K562 (cell line): ENCODE data around the gene ADAMTS14. TPM values are rescaled to one million over a fixed set of nuclear protein-coding genes. Genes with fewer than 3 reads are reported as not detected.

Source experiments
- CREM ChIP-seq: IDR thresholded peaks from 2 replicates; pipeline ENCODE4 v1.6.1; 2014; ENCODE audit warnings: antibody characterized with exemption, low read depth
- HSF4 ChIP-seq: fragments of 250-450 bp; sonication (Bioruptor Pico); IDR thresholded peaks from 2 replicates; pipeline ENCODE4 v2.1.2; 2022; ENCODE audit warnings: mild to moderate bottlenecking, moderate library complexity, borderline replicate concordance
- MECOM ChIP-seq: fragments of 250-450 bp; sonication (Bioruptor Pico); IDR thresholded peaks from 2 replicates; pipeline ENCODE4 v1.8.0; 2022; ENCODE audit warnings: inconsistent platforms
- MTA2 ChIP-seq: fragments of 450-650 bp; IDR thresholded peaks from 2 replicates; pipeline ENCODE4 v1.6.1; 2016; ENCODE audit warnings: low read depth
- NCOA4 ChIP-seq: fragments of 450-650 bp; IDR thresholded peaks from 2 replicates; pipeline ENCODE4 v1.6.1; 2018; ENCODE audit warnings: mild to moderate bottlenecking; ENCODE audit not compliant: partially characterized antibody
- RBFOX2 ChIP-seq: fragments of 200-400 bp; formaldehyde crosslinking; IDR thresholded peaks from 2 replicates; pipeline ENCODE4 v1.6.1; 2017; ENCODE audit warnings: low read depth, mild to moderate bottlenecking, low read length, moderate library complexity
- RBM39 ChIP-seq: fragments of 200-400 bp; formaldehyde crosslinking; optimal IDR thresholded peaks from 2 replicates; pipeline ENCODE3; 2018; ENCODE audit warnings: low read depth, low read length
- SMAD1 ChIP-seq: fragments of 150-350 bp; IDR thresholded peaks from 2 replicates; pipeline ENCODE4 v1.6.1; 2014; ENCODE audit warnings: low read length, low read depth; ENCODE audit not compliant: partially characterized antibody
- SNIP1 ChIP-seq: fragments of 450-650 bp; IDR thresholded peaks from 2 replicates; pipeline ENCODE4 v1.7.1; 2017; ENCODE audit warnings: low read depth, mild to moderate bottlenecking
- SOX6 ChIP-seq: fragments of 450-650 bp; IDR thresholded peaks from 2 replicates; pipeline ENCODE4 v1.6.1; 2014; ENCODE audit warnings: mild to moderate bottlenecking
- SRSF1 ChIP-seq: fragments of 200-400 bp; formaldehyde crosslinking; IDR thresholded peaks from 2 replicates; pipeline ENCODE4 v1.6.1; 2017; ENCODE audit warnings: mild to moderate bottlenecking, low read depth, low read length, moderate library complexity
- TAF9B ChIP-seq: fragments of 450-650 bp; IDR thresholded peaks from 2 replicates; pipeline ENCODE4 v1.6.1; 2018; ENCODE audit warnings: mild to moderate bottlenecking; ENCODE audit not compliant: partially characterized antibody
- TEAD1 ChIP-seq, 2 experiments: fragments of 450-650 bp in 1 of 2; sonication (generic) in 1 of 2; formaldehyde crosslinking; IDR thresholded peaks; 2 replicates each; pipeline versions ENCODE4 v1.4.0 to v1.8.0; 2020 to 2022; ENCODE audit warnings: mild to moderate bottlenecking in 2 of 2, missing genetic modification reagents in 1 of 2
- ZNF175 ChIP-seq: fragments of 200-800 bp; sonication (Bioruptor generic); IDR thresholded peaks from 2 replicates; pipeline ENCODE4 v1.6.1; 2016; ENCODE audit warnings: low read depth, mild to moderate bottlenecking, missing genetic modification characterization, missing compliant biosample characterization
- ZNF699 ChIP-seq: fragments of 250-450 bp; sonication (Bioruptor Pico); IDR thresholded peaks from 2 replicates; pipeline ENCODE4 v1.8.0; 2021; ENCODE audit warnings: mild to moderate bottlenecking, moderate library complexity; ENCODE audit not compliant: insufficient replicate concordance
- ZNF766 ChIP-seq: fragments of 200-800 bp; sonication (Bioruptor generic); conservative IDR thresholded peaks from 2 replicates; pipeline ENCODE4 v1.6.1; 2016; ENCODE audit warnings: missing genetic modification characterization, missing compliant biosample characterization
- polyA plus RNA-seq, 8 experiments: library from polyadenylated mRNA; depleted of rRNA in 4 of 8; stranded (reverse) in 5 of 8; unstranded in 3 of 8; fragments of >200 nt; fragmentation: Nextera tagmentation in 2 of 8; fragmentation: Illumina TruSeq in 1 of 8; extraction: Ambion mirVana in 2 of 8; extraction: Trizol in 1 of 8; gene quantifications; 2 replicates each; pipeline versions ENCODE4 v1.2.1 to v1.2.3, GENCODE V29; 2011 to 2014; ENCODE audit warnings: inconsistent platforms in 1 of 8, missing spikeins in 1 of 8
- total RNA-seq, 7 experiments: library from RNA; depleted of rRNA in 6 of 7; stranded (reverse); fragments of >200 nt in 6 of 7; fragmentation: Illumina TruSeq in 2 of 7; extraction: Trizol in 2 of 7; gene quantifications; 2 replicates each; pipeline versions ENCODE4 v1.2.1 to v1.2.3, GENCODE V29; 2011 to 2021; ENCODE audit warnings: low replicate concordance in 1 of 7
- TF ChIP-seq, protein P1 (sequence below): IDR thresholded peaks from 3 replicates; pipeline ENCODE4 v1.6.1; 2011; ENCODE audit warnings: borderline replicate concordance, mild to moderate bottlenecking, moderate library complexity; ENCODE audit not compliant: insufficient read length; ENCODE audit errors: extremely low read depth
- TF ChIP-seq, protein P2 (sequence below): sonication (generic); formaldehyde crosslinking; IDR thresholded peaks from 2 replicates; pipeline ENCODE4 v1.5.0; 2020; ENCODE audit warnings: missing genetic modification reagents
- TF ChIP-seq, protein P3 (sequence below): fragments of 250-450 bp; sonication (Bioruptor Pico); IDR thresholded peaks from 2 replicates; pipeline ENCODE4 v1.5.0; 2020; ENCODE audit warnings: mild to moderate bottlenecking
- TF ChIP-seq, protein P4 (sequence below): fragments of 450-650 bp; formaldehyde crosslinking; IDR thresholded peaks from 2 replicates; pipeline ENCODE4 v1.4.0; 2020; ENCODE audit warnings: mild to moderate bottlenecking, moderate library complexity
- TF ChIP-seq, protein P5 (sequence below): fragments of 450-650 bp; IDR thresholded peaks from 2 replicates; pipeline ENCODE4 v1.6.1; 2018; ENCODE audit warnings: mild to moderate bottlenecking, low read depth; ENCODE audit not compliant: partially characterized antibody

The ADAMTS14 gene
- total and polyA plus RNA-seq, 9 of the 15 experiments (the other 6 are each of a cell fraction or from before 2014, with no cell fraction given): 0.04 to 37.4 (median 15.9) TPM

DNA sequence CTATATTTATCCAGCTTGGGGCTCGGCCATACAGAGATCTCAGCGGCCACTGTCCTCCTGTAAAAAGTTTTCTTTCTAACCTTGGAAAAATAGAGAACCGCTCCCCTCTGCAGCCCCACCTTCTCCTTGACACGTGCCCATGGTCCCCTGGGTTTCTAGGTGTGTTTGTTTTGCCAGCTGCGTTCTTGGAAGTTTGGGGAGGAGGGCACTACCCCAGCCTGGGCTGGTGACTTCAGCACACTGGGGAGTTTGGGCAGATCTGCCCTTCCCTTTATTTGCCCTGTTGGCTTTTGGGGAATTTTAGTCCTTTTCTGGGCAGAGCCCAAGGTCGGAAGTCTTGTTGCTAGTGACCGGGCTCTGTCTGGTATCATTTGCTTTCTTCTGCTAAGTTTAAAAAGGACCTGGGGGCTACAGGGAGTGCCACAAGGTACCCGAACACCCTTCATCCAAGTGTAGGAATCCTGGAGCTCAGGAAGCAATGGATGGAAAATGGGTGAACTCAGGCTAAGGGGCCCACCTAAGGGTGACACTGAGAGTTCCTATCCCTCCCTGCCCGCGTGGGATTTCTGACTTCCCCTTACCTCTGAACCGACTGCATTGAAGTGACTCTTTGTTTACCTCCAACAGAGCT is 1.7 kb downstream of the ADAMTS14 start (continued):
- no peak for TF ChIP-seq ZNF766 (CRISPR knock-in tag)
- no peak for TF ChIP-seq TAF9B
- no peak for TF ChIP-seq SRSF1
- no peak for TF ChIP-seq MECOM (CRISPR knock-in tag)
- no peak for TF ChIP-seq MTA2
- TF ChIP-seq ZNF175: no peak
- TF ChIP-seq, protein P1, sequence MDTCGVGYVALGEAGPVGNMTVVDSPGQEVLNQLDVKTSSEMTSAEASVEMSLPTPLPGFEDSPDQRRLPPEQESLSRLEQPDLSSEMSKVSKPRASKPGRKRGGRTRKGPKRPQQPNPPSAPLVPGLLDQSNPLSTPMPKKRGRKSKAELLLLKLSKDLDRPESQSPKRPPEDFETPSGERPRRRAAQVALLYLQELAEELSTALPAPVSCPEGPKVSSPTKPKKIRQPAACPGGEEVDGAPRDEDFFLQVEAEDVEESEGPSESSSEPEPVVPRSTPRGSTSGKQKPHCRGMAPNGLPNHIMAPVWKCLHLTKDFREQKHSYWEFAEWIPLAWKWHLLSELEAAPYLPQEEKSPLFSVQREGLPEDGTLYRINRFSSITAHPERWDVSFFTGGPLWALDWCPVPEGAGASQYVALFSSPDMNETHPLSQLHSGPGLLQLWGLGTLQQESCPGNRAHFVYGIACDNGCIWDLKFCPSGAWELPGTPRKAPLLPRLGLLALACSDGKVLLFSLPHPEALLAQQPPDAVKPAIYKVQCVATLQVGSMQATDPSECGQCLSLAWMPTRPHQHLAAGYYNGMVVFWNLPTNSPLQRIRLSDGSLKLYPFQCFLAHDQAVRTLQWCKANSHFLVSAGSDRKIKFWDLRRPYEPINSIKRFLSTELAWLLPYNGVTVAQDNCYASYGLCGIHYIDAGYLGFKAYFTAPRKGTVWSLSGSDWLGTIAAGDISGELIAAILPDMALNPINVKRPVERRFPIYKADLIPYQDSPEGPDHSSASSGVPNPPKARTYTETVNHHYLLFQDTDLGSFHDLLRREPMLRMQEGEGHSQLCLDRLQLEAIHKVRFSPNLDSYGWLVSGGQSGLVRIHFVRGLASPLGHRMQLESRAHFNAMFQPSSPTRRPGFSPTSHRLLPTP: no peak
- no peak for TF ChIP-seq SMAD1
- TF ChIP-seq CREM: no peak
- TF ChIP-seq TEAD1 (CRISPR knock-in tag; IDR thresholded peaks at IDR 0.05): 0 out of 4 replicates have a peak, but pooled peaks of 1 of the 2 experiments have one; percentile 61
- TF ChIP-seq, protein P2, sequence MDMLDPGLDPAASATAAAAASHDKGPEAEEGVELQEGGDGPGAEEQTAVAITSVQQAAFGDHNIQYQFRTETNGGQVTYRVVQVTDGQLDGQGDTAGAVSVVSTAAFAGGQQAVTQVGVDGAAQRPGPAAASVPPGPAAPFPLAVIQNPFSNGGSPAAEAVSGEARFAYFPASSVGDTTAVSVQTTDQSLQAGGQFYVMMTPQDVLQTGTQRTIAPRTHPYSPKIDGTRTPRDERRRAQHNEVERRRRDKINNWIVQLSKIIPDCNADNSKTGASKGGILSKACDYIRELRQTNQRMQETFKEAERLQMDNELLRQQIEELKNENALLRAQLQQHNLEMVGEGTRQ (CRISPR knock-in tag): no peak
- no peak for TF ChIP-seq RBFOX2
- no peak for TF ChIP-seq HSF4 (CRISPR knock-in tag)
- TF ChIP-seq ZNF699 (CRISPR knock-in tag): no peak
- TF ChIP-seq, protein P3, sequence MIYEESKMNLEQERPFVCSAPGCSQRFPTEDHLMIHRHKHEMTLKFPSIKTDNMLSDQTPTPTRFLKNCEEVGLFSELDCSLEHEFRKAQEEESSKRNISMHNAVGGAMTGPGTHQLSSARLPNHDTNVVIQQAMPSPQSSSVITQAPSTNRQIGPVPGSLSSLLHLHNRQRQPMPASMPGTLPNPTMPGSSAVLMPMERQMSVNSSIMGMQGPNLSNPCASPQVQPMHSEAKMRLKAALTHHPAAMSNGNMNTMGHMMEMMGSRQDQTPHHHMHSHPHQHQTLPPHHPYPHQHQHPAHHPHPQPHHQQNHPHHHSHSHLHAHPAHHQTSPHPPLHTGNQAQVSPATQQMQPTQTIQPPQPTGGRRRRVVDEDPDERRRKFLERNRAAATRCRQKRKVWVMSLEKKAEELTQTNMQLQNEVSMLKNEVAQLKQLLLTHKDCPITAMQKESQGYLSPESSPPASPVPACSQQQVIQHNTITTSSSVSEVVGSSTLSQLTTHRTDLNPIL: no peak
- TF ChIP-seq NCOA4: no peak
- TF ChIP-seq, protein P4, sequence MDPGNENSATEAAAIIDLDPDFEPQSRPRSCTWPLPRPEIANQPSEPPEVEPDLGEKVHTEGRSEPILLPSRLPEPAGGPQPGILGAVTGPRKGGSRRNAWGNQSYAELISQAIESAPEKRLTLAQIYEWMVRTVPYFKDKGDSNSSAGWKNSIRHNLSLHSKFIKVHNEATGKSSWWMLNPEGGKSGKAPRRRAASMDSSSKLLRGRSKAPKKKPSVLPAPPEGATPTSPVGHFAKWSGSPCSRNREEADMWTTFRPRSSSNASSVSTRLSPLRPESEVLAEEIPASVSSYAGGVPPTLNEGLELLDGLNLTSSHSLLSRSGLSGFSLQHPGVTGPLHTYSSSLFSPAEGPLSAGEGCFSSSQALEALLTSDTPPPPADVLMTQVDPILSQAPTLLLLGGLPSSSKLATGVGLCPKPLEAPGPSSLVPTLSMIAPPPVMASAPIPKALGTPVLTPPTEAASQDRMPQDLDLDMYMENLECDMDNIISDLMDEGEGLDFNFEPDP (CRISPR knock-in tag): no peak
- TF ChIP-seq, protein P5, sequence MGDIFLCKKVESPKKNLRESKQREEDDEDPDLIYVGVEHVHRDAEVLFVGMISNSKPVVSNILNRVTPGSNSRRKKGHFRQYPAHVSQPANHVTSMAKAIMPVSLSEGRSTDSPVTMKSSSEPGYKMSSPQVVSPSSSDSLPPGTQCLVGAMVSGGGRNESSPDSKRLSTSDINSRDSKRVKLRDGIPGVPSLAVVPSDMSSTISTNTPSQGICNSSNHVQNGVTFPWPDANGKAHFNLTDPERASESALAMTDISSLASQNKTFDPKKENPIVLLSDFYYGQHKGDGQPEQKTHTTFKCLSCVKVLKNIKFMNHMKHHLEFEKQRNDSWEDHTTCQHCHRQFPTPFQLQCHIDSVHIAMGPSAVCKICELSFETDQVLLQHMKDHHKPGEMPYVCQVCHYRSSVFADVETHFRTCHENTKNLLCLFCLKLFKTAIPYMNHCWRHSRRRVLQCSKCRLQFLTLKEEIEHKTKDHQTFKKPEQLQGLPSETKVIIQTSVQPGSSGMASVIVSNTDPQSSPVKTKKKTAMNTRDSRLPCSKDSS: no peak
- no peak for TF ChIP-seq SNIP1
- TF ChIP-seq SOX6: no peak
- no peak for TF ChIP-seq RBM39
